Astrocyte of the spinal cord (primary cell): ENCODE measurements around the gene AP4E1.

Experiments used
- DNase-seq: peaks from one replicate; pipeline ENCODE4 v3.0.0; 2011; ENCODE audit warnings: low read depth, low spot score
- H3K4me3 ChIP-seq: 2 replicates; pipeline ENCODE4 v1.5.1; 2011; ENCODE audit warnings: low read depth, mild to moderate bottlenecking, low read length, moderate library complexity
- CTCF ChIP-seq: IDR thresholded peaks from 2 replicates; pipeline ENCODE4 v1.5.1; 2012; ENCODE audit warnings: low read depth, mild to moderate bottlenecking, low read length, inconsistent platforms
- in situ Hi-C: cut with HindIII; loops from 2 replicates; pipeline ENCODE4 v1.10.0; 2017; ENCODE audit warnings: low sequenced_read_pairs

The AP4E1 gene

GRCh38 chr15:50908209-50909009 lies at the start of gene AP4E1:
AP4E1 (plus strand) TSS chr15:50908683; CDS start chr15:50908779, 96 bp downstream.
- in situ Hi-C loops = no loop called here
- peak; percentile 96 for DNase-seq
- TF ChIP-seq CTCF = peak; percentile 89
- H3K4me3 ChIP-seq = peak within 1 kb of the TSS; percentile 93

DNA sequence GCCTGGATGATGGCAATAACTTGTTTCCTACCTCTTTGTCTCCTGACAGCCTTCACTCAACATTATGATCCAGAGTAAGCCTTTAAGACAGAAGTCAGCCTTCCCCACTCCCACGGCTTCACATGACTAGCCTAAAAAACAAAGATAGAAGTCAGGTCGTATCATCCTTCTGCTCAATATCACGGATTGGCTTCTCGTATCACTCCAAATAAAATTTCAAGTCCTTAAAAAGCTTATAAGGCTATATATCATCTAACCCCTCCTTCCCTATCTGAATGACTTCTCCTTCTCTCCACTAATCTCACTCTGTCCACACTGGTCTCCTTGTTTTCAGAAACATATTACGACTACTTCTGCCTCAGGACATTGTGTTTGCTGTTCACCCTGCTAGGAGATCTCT lies 47.7 kb upstream of the AP4E1 start:
- in situ Hi-C loops = no loop called here
- TF ChIP-seq CTCF = no peak
- no peak overlapping the region for H3K4me3 ChIP-seq
- DNase-seq = no peak

- no peak overlapping the region for H3K4me3 ChIP-seq
- no peak for TF ChIP-seq CTCF
- in situ Hi-C loops = no loop called here
- DNase-seq = no peak
These were observed 45.9 kb upstream of the AP4E1 start for GRCh38 chr15:50862553-50862952.

DNA sequence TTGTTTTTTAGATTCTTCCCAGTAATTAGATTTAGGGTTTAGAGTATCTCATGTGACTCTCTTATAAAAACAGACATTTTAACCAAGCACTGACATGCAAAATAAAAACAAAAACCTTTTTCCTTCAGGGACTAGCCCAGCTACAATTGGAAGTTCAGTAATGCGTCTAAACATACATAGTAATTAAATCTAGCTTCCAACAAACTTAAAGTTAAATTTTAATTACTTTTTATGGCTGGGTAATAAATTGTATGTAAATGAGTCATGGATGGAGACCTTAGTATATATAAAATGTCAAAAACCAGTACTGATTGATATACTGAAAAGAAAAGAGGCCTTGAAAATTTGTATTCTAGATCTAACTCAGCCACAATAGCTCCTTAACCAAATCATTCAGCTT lies 43.6 kb upstream of the AP4E1 start:
- in situ Hi-C loops = no loop called here
- no peak for DNase-seq
- TF ChIP-seq CTCF = no peak
- H3K4me3 ChIP-seq = no peak overlapping the region

DNA sequence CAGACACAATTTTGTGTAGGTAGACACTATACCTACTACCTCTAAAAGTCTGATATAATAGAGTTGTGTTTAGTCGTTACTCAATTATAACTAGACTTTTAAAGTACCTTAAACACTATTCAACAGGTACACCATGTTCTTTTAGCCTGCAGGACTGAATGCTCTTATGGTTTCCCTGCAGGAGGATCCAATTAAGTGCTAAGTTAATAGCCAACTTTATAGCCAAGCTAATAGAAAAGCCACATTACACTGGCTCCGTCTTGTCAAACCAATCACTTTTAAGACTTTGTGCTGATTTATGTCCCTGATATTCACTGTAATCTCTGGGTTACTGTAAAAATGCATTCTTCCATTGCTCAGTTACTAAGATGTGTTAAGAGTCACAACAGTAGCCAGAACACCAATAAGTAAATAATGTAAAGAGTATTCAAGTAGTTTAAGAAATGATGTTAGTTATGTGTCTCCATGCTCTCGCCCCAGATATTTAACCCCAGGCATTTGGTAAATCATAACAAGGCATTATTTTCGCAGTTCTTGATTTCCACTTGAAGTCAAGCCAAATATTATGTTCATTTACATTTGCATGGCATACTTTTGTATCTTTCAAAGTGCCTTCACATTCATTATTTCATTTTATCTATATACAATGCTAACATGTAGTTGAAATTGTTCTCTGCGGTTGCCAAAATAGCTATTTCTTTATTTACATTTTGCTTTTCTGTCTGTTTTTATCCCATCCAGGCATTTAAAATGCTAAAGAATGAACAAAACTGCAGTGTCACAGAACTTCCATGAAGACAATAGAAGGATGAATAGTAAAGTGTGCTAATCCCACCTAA lies 42.7 kb upstream of the AP4E1 start:
- H3K4me3 ChIP-seq = no peak overlapping the region
- TF ChIP-seq CTCF = no peak
- no peak for DNase-seq
- in situ Hi-C loops = no loop called here

DNA sequence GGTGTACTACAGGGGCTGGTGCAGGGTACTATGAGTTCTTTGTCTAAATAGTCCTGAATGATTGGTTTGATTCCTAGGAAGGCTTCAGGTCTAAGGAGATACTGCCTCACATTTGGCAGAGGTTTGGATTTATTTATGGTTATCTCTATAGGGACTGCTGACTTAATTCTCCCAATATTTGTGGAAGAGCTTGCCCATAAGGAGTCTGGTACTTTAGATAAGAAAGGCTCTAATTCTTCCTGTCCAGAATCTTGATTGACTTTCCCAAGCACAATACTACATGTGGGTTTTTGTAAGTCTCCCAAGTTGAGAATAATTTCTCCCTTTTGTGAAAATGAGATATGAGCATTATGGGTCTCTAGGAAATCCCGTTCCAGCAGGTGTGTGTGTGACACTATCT lies 36.7 kb upstream of the AP4E1 start:
- no peak overlapping the region for H3K4me3 ChIP-seq
- no peak for TF ChIP-seq CTCF
- no peak for DNase-seq
- in situ Hi-C loops = no loop called here
